ENCODE data around the gene SH2D4B. TPM values are rescaled to one million over a fixed set of nuclear protein-coding genes. Genes with fewer than 3 reads are reported as not detected.
"Not testable (repeated sequence)": the region's sequence is repeated elsewhere in the genome, so short reads cannot be mapped to it uniquely, and the experiment has no call there.

SH2D4B gene
- total RNA-seq, 1 experiment from 2014 or later = not detected

DNA sequence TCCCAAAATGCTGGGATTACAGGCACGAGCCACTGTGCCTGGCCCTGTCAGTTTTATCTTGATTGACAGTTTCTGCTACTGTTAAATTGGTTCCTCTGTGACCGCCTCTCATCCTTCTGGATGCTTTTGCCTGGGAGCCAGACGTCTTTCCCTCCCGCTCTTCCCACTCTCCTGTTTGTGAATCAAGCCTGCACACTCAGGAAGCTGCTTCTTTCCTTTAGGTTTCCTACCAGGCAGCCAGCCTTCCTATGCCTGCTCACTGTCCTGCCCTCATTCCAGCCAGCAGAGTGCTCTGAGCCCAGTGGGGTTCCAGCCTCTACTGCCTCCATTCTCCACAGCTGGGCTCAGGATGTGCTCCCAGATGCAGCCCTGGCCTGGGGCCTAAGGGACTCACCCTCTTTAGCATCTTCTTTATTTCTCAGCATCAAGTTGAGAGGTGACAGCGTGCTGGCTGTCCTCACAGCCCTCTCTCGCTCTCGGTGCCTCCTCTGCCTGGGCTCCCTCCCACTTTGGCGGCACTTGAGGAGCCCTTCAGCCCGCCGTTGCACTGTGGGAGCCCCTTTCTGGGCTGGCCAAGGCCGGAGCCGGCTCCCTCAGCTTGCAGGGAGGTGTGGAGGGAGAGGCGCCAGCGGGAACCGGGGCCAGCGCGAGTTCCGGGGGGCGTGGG, 5.1 kb downstream of the SH2D4B start:
- no peak for DNase-seq (ENCODE audit: low spot score)

DNA sequence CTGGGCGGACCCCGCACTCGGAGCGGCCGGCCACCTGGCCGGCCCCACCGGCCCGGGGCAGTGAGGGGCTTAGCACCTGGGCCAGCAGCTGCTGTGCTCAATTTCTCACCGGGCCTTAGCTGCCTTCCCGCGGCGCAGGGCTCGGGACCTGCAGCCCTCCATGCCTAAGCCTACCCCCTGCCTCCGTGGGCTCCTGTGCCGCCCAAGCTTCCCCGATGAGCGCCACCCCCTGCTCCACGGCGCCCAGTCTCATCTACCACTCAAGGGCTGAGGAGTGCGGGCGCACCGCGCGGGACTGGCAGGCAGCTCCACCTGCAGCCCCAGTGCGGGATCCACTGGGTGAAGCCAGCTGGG, 5.6 kb downstream of the SH2D4B start:
- not testable (repeated sequence) for DNase-seq (ENCODE audit: low spot score)

DNA sequence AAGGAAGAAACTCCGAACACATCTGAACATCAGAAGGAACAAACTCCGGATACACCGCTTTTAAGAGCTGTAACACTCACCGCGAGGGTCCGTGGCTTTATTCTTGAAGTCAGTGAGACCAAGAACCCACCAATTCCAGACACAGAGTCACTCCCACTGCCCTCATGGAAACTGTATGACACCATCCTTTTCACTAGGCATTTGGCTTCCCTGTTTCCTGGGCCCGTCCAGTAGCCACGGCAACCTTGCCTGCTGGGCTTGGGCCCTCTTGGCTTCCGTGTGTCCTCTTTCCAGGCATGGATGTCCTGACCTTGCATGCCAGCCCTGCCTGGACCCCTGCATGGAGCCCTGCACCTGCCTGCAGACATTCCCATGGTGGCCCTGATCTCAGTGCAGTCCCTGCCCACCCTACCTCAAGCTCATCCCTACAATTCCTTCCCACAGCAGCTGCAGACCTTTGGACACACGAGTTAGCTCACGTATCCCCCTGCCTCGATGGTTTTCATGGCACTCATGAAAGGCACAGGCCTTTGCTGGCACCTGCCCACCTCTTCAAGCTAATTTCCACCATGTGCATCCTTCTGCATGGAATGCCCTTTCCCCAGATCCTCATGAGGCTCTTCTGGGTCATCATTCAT, 6.7 kb downstream of the SH2D4B start:
- DNase-seq (ENCODE audit: low spot score) = no peak

DNA sequence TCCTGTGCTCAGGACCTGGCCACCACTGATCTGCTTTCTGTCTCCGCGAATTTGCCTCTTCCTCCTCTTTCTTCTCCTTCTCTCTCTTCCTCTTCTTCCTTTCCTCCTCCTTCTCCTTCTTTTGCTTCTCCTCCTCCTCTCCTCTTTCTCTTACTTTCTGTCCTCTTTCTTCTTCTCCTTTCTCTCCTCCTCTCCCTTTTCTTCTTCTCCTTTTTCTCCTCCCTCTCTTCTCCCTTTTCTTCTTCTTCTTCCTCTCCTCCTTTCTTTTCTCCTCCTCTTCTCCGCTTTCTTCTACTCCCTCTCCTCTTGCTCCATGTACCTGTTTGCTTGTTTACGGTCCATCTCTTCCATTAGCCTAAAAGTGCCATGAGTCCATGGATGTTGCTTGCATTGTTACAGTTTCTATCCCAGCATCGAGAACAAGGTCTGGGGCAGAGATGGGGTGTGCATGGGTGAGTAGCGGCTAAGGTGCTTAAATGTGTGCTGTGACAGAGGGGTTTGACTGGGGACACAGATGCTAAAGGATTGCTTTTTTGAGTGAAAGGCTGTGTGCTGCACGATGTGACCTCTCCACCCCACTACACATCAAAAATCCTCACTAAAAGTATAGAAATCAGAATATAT, 7.7 kb downstream of the SH2D4B start:
- no peak for DNase-seq (ENCODE audit: low spot score)

DNA sequence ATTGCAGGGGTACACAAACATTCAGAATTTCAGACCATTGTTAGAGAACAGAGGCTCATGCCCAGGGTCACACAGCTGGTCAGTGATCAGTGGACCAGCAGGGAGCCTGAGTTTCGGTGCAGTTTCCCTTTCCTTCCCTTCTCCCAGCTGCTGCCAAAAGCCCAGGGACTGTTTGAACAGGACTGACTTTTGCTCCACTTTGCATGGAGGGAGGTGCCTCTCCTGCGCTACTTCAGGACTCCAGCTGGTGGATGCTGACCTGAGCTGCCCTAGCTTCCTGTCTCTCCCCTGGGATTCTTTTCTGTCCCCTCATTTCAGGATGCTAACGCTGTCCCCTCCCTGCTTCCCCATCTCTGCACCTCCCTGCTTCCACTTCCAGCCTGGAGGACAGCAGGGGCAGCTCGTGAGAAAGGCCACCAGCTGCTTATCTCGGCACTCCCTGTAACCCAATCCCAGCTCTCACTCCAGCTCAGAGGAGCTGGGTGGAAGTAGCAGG, 14.5 kb downstream of the SH2D4B start:
- no peak for DNase-seq (ENCODE audit: low spot score)

DNA sequence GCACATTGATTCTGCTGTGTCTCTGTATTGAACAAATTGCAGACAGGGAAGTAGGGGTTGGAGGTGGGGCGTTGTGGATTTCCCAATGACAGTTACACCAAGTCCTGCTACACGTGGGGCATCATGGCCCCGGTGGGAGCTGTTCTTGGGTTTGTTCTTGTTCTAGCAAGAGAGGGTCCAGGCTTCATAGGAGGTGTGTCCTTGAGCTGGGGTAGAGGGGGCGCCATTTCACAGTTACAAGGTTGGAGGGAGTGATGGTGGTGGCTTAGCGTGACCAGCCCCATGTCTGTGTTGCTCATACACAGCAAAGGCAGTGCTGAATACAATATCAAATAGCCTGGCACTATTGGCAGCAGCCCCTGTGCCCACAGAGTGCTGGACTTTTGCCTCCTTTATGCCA, 15.7 kb downstream of the SH2D4B start:
- DNase-seq (ENCODE audit: low spot score) = no peak

DNA sequence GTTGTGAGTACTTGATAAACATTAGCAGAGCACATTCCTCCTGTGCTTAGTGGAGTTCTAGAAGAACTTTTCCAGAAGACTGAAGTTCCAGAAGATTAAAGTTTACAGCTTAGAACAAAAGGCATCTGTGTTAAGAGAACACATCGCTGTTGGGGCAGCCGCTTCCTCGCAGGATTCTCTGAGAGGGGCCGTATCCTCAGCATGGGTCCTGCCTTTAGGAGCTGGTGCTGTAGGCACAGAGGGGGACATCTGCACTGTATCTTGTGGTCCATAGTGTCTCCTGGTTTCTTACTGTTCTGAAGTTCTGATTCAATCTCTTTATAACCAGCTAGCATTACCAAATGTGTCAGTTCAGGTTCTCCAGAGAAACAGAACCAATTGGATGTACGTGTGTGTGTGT, 16.3 kb downstream of the SH2D4B start:
- DNase-seq (ENCODE audit: low spot score) = no peak

DNA sequence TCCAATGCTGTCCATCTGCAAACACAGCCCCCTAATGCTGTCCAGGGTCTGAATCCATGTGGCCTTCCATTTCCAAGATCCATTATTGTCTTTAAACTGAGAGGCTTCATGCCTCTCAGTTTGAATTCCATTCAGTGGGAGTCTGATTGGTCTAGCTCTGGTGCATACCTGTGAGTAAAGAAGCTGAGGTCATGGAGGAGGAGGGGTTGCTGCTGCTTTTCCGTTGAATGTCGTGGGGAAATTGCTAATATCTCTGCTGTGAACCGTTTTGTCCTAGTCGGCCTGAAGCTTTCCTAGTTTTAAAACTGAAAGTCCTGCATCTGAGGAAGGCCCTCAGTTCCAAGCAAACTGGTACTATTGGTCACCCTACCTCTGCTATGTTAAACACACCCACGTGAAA, 17.7 kb downstream of the SH2D4B start:
- DNase-seq (ENCODE audit: low spot score) = no peak

DNA sequence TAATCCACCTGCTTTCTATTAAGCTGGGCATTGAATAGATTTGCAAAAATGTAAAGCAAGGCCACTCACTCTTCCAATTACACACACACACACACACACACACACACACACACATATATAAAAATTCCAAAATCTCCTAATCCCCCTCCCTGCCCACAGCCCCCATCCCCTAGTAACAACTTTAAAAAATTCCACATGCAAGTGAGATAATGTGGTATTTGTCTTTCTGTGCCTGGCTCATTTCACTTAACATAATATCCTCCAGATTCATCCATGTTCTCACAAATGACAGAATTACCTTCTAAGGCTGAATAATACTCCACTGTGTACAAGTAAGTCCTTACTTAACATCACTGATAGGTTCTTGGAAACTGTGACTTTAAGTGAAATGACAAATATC, 24.2 kb downstream of the SH2D4B start:
- DNase-seq (ENCODE audit: low spot score) = no peak

DNA sequence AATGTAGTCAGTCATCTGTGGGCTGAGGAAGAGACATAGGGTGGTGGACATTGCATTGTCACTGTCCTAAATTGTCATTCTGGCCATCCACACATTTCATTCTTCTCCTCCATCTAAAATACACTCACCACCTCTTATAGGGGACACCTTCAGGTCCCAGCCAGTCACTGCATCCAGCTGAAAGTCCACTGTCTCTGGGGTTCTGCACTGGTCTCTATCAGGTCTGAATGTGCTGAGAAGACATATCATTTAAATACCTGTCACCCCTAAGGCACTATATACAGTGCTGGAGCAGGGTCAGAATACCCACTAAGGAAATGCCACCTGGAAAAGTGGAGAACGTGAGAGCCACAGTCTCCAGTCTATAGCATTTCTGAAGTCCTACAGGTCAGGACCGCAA, 29.6 kb downstream of the SH2D4B start:
- DNase-seq (ENCODE audit: low spot score) = no peak

DNA sequence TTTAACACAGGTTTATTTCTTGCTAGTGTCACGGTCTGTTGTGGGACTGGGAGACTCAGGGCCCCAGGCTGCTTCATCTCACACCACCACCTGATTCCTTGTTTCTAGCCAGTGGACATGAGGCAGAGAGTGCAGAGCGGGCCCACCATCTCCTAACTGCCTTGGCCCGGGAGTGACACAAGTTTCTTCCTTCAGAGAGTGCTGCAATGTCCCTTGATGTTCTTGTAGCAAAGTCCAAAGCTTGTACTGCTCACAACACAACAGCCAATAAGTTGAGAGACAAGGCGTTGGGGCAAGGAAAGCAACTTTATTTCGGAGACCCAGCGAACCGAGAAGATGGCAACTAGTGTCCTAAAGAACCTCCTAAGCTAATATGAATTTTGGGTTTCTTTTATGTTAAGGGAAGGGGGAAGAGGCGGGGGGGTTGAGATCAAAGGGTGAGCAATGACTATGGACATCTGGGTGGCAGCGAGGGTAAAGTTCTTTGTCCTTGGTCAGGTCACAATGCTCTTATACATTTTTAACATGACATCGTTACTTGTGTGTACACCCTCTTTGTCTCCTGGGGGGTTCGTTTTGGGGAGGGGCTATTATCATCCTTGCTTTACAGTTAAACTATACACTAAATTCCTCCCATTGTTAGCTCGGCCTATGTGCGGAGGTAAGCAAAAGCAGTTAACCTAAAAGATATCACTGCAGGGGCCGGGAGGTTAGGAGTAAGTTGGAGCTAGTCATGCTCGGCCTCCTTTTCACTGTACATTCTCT, 31.6 kb downstream of the SH2D4B start:
- no peak for DNase-seq (ENCODE audit: low spot score)

DNA sequence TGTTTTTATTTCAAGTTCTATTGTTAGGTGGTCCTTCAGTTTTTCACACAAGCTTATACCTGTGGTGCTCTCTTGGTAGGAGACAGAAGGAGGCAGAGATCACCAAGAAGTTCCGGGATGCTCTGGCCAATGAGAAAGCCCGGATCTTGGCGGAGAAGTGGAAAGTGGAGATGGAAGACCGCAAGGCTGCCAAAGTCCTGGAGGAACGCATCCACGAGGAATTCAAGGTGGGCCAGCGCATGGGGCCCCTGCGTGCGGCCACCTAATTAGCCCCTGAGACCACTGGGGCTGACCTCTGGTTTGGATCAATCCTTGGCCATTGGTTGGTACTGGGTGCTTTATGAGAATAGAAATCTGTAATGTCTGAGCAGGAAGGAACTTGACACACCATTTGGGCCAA, 33.6 kb downstream of the SH2D4B start:
- DNase-seq (ENCODE audit: low spot score) = no peak

DNA sequence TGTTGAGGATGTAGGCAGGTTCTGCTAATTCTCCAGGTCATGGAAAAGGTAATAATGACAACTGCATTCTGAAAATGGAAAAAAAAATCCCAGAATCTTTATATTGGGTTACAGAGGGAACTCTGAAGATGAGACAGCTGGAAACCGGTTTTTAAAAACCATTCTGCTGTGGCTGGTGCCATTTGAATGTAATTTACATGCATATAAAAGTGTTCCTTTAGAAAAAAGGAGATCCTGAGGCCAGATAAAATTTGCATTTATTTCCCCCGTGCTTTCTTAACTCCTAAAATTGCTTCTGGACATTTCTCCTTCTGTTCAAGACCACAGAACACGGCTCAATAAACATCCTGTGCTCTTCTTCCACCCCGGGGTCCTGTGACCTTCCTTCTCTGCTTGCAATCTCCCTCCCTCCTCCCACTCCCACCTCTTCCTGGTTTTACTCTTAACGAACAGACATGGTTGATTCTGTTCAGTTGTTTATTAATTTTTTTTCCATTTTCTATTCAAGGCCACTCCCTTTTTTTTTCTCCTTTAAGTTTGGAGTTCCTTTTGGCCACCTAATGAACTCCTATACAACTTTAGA, 41.6 kb downstream of the SH2D4B start:
- no peak for DNase-seq (ENCODE audit: low spot score)

DNA sequence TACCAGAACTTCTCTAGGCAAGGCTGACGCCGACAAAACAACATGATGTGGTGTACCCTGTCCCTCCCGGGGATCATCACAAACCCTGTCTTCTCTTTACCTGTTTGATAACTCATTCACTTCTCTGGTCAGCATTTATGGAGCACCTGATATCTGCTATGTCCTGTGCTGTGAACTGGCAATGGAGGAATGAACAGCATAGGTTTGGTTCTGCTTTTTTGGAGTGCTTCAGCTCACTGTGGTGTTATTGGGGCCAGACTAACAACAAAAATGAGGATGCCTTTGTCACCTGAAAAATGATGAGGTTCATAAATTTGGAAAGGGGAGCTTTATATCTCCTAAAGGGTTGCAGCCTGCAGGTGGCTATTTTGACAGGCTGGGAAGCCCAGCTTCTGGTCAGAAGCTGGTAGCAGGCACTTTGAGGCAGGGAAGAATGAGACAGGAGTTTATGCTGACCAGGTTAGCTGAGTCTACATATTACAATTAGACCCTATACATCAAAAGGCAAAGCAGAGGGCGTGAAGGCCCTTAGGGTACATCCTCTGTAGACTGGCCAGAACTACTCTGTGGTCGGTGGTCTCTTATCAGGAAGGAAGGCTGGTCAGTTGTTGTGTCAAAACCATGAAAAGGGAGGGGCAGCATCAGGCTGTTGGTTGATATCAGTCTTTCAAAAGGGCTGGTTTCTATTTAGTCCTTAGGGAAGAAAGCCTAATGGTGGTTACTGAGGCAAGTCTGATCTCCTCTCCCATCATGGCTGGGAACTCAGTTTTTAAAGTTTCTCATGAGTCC, 42.3 kb downstream of the SH2D4B start:
- no peak for DNase-seq (ENCODE audit: low spot score)

DNA sequence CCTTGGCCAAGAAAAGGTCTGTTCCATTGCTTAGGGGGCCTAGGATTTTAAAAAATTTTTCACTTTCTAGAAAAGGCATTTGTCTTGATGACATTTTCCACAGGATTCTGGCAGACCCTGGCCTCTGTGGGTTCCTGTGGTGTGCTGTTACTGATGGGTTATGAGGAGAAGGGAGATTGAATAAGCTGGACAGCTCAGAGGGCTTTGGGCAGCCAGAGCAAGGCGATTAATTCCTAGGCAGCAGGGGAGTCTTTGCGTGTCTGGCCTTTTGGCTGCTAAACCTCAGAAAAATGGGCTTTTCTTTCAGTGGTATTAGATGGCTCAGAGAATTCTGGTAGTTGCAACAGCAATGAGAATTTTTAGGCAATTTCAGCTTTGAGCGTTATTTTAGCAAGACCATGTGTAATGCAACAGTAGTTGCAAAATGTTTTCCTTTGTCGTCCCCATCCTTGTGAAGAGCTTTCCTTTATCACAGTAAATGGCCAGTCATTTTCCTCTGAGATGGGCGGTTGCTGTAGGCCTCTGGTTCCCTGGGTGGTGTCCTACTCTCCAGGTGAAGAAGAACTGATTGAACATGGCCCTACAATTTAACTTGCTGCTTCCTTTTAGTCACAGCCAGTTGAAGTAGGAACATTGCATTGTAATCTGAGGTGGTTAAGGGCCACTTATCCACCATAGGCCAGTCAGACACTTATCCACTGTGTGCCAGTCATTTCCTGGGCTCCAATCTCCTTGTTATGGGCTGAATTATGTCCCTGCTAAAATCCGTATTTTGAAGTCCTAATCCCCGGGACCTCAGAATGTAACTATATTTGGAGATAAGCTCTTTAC, 43.2 kb downstream of the SH2D4B start:
- DNase-seq (ENCODE audit: low spot score) = no peak

DNA sequence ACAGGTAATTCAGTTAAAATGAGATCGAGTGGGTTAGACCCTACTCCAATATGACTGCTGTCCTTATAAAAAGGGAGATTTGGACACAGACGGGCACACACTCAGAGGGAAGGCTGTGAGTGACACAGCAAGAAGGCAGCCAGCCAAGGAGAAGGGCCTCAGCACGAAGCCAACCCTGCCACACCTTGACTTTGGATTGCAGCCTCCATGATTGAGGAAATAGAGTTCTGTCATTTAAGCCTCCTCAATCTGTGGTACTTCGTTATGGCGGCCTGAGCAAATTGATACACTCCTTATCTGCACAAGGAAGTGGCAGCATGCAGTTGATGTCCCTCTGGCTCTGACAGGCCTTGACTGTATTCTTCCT, 43.8 kb downstream of the SH2D4B start:
- DNase-seq (ENCODE audit: low spot score) = no peak

DNA sequence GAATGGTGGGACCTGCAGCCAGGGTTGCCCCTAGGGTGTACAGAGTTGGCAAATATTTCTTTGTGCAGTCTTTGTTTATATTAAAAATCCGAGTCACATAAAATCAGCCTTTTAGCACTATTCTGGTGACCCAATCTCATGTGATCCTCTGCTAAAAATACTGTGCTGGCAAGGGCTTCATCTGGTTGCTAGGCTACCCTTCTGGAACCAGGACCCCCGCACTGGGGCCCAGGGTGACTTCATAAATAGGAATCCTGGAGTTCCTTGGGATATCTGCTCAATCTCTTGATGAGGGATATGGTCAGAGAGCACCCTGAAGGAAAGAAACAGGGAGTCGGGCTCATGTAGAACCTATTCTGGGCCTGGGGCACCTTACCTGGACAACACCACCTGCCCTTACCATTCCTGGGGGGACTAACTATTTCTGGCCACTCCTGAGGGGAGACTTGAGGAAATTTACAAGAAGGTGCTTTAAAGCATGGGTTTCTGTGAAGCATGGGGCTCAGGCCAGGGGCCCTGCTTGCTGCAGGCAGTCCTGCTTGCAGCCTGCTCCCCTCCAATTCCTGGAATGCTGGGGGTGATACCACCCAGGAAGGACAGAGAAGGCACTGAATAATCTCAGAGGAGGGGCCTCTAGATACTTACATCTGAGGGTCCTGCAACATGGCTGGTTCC, 44.7 kb downstream of the SH2D4B start:
- no peak for DNase-seq (ENCODE audit: low spot score)

DNA sequence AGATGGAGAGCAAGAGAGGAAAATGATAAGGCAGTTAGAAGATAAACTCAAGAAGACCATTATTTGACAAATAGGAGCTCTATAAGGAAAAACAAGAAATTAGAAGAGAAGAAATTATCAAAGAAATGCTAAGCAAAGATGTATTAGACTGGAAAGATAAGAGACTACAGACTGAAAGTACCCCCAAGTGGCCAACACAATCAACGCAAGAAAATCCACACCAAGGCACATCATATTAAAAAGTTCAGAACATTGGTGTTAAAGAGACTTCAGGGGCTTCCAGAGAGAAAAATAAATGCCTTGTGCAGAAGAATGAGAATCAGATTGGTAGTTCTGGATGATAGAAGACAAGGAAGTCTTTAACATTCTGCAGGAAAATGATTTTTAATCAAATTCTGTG, 46.0 kb downstream of the SH2D4B start:
- no peak for DNase-seq (ENCODE audit: low spot score)

DNA sequence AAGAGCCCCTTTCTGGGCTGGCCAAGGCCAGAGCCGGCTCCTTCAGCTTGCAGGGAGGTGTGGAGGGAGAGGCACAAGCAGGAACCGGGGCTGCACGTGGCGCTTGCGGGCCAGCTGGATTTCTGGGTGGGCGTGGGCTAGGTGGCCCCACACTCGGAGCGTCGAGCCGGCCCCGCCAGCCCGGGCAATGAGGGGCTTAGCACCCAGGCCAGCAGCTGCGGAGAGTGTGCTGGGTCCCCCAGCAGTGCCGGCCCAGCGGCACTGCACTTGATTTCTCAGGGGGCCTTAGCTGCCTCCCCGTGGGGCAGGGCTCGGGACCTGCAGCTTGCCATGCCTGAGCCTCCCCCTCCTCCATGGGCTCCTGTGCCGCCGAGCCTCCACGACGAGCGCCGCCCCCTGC, 48.1 kb downstream of the SH2D4B start:
- DNase-seq (ENCODE audit: low spot score) = no peak

DNA sequence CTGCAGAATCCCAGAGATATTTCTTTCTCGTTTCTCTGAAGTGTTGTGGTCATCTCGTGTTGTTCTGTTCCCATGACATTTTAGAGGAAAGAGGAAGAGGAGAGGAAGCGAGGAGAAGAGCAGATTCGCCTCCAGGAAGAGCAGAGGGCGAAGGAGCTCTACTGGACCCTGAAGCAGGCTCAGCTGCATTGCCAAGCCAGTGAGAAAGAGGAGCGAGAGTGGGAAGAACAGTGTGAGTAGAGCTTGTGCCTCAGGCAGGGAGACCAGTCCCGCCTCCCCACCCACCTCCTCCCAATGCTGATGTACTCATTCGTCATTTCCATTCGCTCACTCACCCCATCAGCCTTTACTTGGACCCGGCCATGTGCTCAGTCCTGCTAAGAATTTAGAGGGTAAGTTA, 50.8 kb downstream of the SH2D4B start:
- DNase-seq (ENCODE audit: low spot score) = no peak
